Duodenal mucosa (tissue), 2 donors: ENCODE measurements around the gene HTR6.
"Not testable (repeated sequence)": the region's sequence is repeated elsewhere in the genome, so short reads cannot be mapped to it uniquely, and the experiment has no call there.

Experiments used
- H3K27ac ChIP-seq: one replicate; pipeline ENCODE4 v1.7.0; 2013; ENCODE audit warnings: low read depth, low read length
- H3K27me3 ChIP-seq, 2 donors: one replicate each; pipeline ENCODE4 v1.7.0; 2013; ENCODE audit warnings: low read length in 2 of 2, control low read depth in 1 of 2; ENCODE audit not compliant: insufficient read depth in 2 of 2, control insufficient read depth in 1 of 2
- H3K36me3 ChIP-seq, 2 donors: one replicate each; pipeline ENCODE4 v1.7.0; 2013; ENCODE audit warnings: low read length in 2 of 2, control low read depth in 1 of 2; ENCODE audit not compliant: insufficient read depth in 2 of 2, control insufficient read depth in 1 of 2
- H3K4me1 ChIP-seq, 2 donors: one replicate each; pipeline ENCODE4 v1.7.0; 2013; ENCODE audit warnings: low read length in 2 of 2, control low read depth in 1 of 2; ENCODE audit not compliant: insufficient read depth in 2 of 2, control insufficient read depth in 1 of 2
- H3K4me3 ChIP-seq, 2 donors: one replicate each; pipeline ENCODE4 v1.7.0; 2013; ENCODE audit warnings: low read length in 2 of 2, low read depth in 1 of 2
- H3K9ac ChIP-seq, 2 donors: one replicate each; pipeline ENCODE4 v1.7.0; 2013; ENCODE audit warnings: low read length in 2 of 2, low read depth in 1 of 2
- H3K9me3 ChIP-seq, 2 donors: one replicate each; pipeline ENCODE4 v1.7.0; 2013; ENCODE audit warnings: low read length in 2 of 2, control low read depth in 1 of 2; ENCODE audit not compliant: control insufficient read depth in 1 of 2

HTR6 gene

DNA sequence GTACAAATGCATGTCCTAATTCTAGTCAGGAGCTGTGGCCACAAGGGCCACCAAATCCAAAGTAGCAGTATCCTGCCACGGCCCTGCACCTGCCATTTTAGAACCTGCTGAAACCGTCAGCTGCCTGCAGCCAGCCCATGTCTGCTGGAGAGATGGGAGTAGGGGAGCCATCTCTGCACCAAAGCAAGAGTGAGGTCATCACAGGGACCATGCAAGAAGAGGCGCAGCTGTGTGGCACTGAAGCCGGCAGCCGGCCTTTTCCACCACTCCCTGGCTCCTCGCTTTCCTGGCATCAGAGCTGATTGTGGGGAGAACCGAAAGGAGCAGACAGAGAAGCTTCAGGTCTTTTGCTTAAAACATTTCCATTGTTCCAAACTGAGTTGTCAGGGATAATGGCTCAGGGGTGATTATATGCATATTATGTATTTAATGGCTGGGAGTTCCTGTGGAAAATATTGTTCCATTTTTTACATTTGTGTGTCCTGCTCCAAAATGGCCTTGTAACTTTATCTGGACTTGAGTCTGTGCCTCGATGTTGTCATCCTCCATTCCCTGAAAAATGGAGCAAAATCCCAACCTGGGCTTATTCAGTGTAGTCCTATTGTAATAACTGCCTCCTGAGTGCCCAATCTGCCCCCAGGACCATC is 39.3 kb upstream of the HTR6 start:
- H3K9me3 ChIP-seq = no peaks in the 10 kb centered on the region
- no peak overlapping the region for H3K9ac ChIP-seq
- H3K4me1 ChIP-seq = peaks cover 5 to 16% of the 10 kb centered on the region in 2 donors
- H3K36me3 ChIP-seq = peaks cover 30 to 45% of the 10 kb centered on the region in 2 donors
- no peak overlapping the region for H3K4me3 ChIP-seq
- H3K27ac ChIP-seq = no peak overlapping the region
- H3K27me3 ChIP-seq = no peaks in the 10 kb centered on the region

DNA sequence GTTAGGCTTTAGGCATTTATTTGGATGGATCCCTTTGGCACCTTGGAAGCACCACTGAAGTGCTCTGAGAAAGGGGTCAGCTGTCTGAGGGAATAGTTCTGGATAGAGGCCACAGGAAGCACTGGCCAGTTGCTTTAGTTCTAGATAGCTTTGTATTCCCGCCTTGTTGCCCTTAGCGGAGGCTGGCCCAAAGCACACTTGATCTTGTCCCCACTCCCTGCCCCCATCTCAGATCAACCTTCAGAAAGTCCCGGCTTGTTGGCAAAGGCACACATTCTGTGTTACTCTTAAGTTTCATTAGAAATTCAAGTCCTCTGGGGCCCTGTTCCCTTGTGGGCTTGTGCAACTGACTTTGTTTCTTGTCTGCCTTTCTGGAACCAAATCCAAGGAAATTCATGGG is 35.8 kb upstream of the HTR6 start:
- H3K27me3 ChIP-seq = no peaks in the 10 kb centered on the region
- H3K9ac ChIP-seq = no peak overlapping the region
- no peak overlapping the region for H3K27ac ChIP-seq
- H3K4me1 ChIP-seq = peaks cover 1 to 2% of the 10 kb centered on the region in 2 donors
- no peak overlapping the region for H3K4me3 ChIP-seq
- no peaks in the 10 kb centered on the region for H3K9me3 ChIP-seq
- peaks cover 23 to 45% of the 10 kb centered on the region in 2 donors for H3K36me3 ChIP-seq

DNA sequence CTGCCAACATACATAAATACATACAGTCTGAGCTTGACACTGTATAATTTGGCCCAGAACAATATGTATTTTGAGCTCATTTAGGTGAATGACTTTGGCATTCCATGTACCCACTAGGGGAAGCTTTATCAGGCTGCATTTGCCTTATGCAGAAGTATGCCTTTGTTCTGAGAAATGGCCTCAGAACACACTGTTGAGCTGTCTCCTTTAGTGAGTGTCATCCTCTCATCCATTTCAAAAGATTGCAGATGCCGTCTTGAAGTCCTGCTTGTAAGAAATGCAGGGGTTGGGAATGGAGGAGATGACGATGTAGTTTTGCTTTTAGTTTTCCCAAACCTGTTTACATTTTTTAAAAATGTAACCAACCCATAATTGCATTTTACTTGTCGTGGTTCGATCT is 35.3 kb upstream of the HTR6 start:
- no peak overlapping the region for H3K9ac ChIP-seq
- no peak overlapping the region for H3K4me3 ChIP-seq
- no peaks in the 10 kb centered on the region for H3K9me3 ChIP-seq
- no peaks in the 10 kb centered on the region for H3K27me3 ChIP-seq
- peaks cover 23 to 43% of the 10 kb centered on the region in 2 donors for H3K36me3 ChIP-seq
- no peak overlapping the region for H3K27ac ChIP-seq
- H3K4me1 ChIP-seq = no peaks in the 10 kb centered on the region

DNA sequence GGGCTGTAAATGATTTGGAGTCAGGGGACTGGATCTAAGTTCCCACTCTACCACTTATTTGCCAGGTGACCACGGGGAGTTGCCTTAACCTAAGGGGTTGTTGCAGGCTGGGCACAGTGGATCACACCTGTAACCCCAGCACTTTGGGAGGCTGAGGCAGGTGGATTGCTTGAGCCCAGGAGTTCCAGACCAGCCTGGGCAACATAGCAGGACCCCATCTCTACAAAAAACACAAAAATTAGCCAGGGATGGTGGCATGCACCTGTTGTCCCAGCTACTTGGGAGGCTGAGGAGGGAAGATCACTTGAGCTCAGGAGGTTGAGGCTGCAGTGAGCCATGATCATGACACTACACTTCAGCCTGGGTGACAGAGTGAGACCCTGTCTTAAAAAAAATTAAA is 34.5 kb upstream of the HTR6 start:
- H3K4me1 ChIP-seq, H3K9me3 ChIP-seq, H3K27me3 ChIP-seq, H3K27ac ChIP-seq, H3K9ac ChIP-seq, H3K4me3 ChIP-seq: not testable (repeated sequence)
- peaks cover 23 to 34% of the 10 kb centered on the region in 2 donors for H3K36me3 ChIP-seq

DNA sequence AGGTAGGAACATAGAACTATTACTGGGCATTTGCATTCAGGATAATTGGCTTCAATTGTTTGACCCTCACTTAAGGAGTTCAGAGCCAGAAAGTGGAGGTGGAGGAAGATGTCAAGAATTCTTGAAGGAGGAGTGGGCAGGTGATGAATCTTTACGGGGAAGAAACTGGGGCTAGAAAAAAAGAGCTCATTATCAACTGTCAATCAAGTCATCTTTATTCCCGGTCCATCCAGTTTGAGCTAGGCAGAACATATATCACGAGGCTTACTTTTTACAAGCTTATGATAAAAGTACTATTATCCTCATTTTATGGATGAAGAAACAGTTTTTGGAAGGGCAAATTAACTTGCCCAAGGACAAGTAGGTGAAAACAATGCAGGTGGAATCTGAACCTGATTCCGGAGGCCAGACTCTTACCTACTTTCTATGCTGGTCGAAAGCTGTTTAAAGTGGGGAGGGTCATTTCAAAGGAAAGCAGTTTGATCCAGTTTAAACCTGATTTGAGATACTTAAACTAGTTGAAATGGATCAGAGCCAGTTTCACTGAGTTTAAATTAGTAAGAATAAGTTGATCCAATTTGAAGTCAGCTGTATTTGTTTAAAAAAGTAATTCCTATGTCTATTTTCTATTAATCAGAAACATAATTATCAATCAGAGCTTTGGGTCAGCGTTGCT is 33.8 kb upstream of the HTR6 start:
- no peak overlapping the region for H3K9ac ChIP-seq
- H3K9me3 ChIP-seq = no peaks in the 10 kb centered on the region
- H3K27me3 ChIP-seq = no peaks in the 10 kb centered on the region
- H3K4me1 ChIP-seq = no peaks in the 10 kb centered on the region
- H3K27ac ChIP-seq = no peak overlapping the region
- H3K36me3 ChIP-seq = peaks cover 21 to 29% of the 10 kb centered on the region in 2 donors
- H3K4me3 ChIP-seq = no peak overlapping the region

DNA sequence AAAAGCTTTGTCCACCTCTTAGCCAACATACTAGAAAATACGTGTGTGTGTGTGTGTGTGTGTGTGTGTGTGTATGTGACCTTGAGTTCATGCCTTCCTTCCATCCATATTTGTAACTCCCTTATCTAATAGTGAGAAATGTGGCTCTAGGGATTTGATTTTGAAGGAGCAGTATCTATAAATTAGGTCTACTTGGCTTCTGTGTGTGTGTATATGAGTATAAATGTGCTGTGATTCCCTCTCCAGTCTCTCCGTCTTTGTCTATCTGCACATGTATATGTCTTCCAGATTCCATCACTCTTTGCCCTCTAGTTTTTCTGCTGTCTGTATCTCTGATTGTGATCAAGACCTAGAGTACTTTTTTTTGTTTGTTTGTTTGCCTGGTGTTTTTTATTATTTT is 32.5 kb upstream of the HTR6 start:
- no peaks in the 10 kb centered on the region for H3K4me1 ChIP-seq
- H3K36me3 ChIP-seq = peaks cover 8 to 15% of the 10 kb centered on the region in 2 donors
- H3K4me3 ChIP-seq = no peak overlapping the region
- H3K27ac ChIP-seq = no peak overlapping the region
- no peaks in the 10 kb centered on the region for H3K27me3 ChIP-seq
- no peak overlapping the region for H3K9ac ChIP-seq
- H3K9me3 ChIP-seq = no peaks in the 10 kb centered on the region

DNA sequence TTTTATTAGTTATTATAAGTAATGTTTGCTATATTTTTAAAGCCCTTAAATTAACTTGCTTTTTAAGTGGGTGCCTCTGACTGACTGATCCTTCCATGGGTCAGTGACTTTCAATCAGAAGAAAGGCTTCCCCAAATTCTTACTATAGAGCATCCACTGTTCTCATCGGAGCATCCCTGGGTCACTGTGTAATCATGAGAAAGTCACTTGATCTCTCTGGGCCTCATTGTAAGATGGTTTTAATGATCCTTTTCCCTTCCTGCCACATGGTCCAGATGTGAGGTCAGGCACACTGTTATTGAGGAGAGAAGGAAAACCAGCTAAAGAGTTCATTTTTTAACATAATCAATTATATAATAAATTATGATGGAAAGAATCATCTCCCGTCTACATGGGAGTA is 31.6 kb upstream of the HTR6 start:
- no peak overlapping the region for H3K27ac ChIP-seq
- H3K9ac ChIP-seq = no peak overlapping the region
- H3K36me3 ChIP-seq = peaks cover 3 to 8% of the 10 kb centered on the region in 2 donors
- H3K9me3 ChIP-seq = no peaks in the 10 kb centered on the region
- H3K4me3 ChIP-seq = no peak overlapping the region
- no peaks in the 10 kb centered on the region for H3K4me1 ChIP-seq
- H3K27me3 ChIP-seq = no peaks in the 10 kb centered on the region

DNA sequence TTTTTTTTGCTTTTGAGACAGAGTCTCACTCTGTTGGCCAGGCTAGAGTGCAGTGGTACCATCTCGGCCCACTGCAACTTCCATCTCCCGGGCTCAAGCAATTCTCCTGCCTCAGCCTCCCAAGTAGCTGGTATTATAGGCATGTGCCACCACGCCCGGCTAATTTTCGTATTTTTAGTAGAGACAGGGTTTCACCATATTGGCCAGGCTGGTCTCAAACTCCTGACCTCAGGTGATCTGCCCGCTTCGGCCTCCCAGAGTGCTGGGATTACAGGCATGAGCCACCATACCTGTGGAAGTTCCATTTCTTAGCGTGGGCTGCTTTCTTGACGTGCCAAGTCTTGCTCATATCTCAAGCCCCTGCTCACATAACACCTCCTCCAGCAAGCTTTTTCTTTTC is 29.6 kb upstream of the HTR6 start:
- H3K27ac ChIP-seq, H3K4me1 ChIP-seq, H3K36me3 ChIP-seq, H3K4me3 ChIP-seq, H3K27me3 ChIP-seq, H3K9ac ChIP-seq, H3K9me3 ChIP-seq: not testable (repeated sequence)

DNA sequence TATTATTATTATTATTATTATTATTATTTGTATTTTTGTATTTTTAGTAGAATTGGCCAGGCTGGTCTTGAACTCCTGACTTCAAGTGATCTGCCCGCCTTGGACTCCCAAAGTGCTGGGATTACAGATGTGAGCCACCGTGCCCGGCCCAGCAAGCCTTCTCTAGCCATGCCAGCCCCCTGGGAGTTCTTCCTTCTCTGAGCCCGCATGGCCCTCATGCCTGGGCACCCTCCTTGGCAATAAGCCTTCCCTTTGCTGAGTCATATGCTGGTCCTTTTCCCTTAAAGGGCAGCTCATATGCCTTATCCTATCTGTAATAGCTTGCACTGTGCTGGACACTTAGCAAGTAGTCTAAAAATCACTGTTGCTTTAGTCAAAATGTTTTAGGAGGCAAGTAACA is 29.0 kb upstream of the HTR6 start:
- H3K27ac ChIP-seq = no peak overlapping the region
- H3K36me3 ChIP-seq = no peaks in the 10 kb centered on the region
- H3K4me1 ChIP-seq = peaks cover 6 to 9% of the 10 kb centered on the region in 2 donors
- H3K9ac ChIP-seq = no peak overlapping the region
- no peaks in the 10 kb centered on the region for H3K27me3 ChIP-seq
- no peak overlapping the region for H3K4me3 ChIP-seq
- no peaks in the 10 kb centered on the region for H3K9me3 ChIP-seq

DNA sequence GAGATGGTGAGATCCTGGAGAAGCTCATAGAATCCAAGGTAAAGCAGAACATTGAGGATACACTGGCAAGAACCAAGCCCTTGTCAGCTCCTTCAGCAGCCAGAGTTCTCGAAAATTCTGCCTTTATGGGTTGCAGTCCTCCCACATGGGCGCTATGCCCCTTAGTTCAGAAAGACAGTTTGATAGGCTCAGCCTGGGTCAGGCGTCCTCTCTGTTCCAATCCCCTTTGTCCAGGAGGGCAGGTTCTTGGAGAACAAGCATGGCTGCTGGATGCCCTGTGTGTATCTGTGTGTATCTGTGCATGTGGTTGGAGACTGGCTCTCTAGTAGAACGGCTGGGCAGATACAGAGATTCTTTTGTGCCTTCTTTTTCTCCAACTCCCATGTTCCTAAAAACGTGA is 28.6 kb upstream of the HTR6 start:
- Histone ChIP-seq H3K36me3 (no peaks in the 10 kb centered on the region), H3K9me3 (no peaks in the 10 kb centered on the region), H3K27me3 (no peaks in the 10 kb centered on the region), H3K4me3 (no peak overlapping the region), H3K27ac (no peak overlapping the region), H3K9ac (no peak overlapping the region), H3K4me1 (peaks cover 10 to 14% of the 10 kb centered on the region in 2 donors)
